IPS-18c (cell line): ENCODE measurements around the gene E4F1.
"Not testable (repeated sequence)": the region's sequence is repeated elsewhere in the genome, so short reads cannot be mapped to it uniquely, and the experiment has no call there.

Source experiments
- H3K4me3 ChIP-seq: 2 replicates; pipeline ENCODE4 v1.7.0; 2013; ENCODE audit warnings: low read depth, mild to moderate bottlenecking, low read length, moderate library complexity; ENCODE audit not compliant: insufficient read depth
- H3K9me3 ChIP-seq: one replicate; pipeline ENCODE4 v1.6.1; 2013; ENCODE audit warnings: mild to moderate bottlenecking, low read length, moderate library complexity; ENCODE audit not compliant: control insufficient read depth, insufficient read depth

The E4F1 gene

DNA sequence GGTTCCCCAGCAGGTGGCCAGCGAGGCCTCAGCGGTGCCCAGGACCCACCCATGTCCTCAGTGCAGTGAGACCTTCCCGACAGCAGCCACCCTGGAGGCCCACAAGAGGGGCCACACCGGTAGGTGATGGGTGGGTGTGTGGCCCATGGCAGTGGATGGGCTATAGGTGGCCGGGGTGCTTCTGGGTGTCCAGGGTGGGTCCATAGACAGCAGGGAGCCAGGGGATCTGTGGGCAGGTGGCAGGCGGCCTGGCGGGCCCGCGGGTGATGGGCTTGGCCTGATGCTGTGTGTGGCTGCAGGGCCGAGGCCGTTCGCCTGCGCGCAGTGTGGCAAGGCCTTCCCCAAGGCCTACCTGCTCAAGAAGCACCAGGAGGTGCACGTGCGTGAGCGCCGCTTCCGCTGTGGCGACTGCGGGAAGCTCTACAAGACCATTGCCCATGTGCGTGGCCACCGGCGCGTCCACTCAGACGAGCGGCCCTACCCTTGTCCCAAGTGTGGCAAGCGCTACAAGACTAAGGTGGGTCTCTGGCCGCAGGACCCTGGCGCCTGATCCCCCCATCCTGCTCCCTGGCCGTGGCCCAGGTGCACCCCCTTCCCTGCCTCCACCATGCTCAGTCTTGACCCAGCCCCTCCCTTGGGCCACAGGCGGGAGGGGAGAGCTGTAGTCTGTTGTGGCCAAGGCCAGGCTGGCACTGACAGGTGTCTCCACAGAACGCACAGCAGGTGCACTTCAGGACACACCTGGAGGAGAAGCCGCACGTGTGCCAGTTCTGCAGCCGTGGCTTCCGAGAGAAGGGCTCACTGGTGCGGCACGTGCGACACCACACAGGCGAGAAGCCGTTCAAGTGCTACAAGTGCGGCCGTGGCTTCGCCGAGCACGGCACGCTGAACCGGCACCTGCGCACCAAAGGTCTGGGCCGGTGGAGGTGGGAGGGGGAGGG lies 10.8 kb downstream of the E4F1 start:
- H3K9me3 ChIP-seq = no peaks in the 10 kb centered on the region
- no peak overlapping the region for H3K4me3 ChIP-seq

DNA sequence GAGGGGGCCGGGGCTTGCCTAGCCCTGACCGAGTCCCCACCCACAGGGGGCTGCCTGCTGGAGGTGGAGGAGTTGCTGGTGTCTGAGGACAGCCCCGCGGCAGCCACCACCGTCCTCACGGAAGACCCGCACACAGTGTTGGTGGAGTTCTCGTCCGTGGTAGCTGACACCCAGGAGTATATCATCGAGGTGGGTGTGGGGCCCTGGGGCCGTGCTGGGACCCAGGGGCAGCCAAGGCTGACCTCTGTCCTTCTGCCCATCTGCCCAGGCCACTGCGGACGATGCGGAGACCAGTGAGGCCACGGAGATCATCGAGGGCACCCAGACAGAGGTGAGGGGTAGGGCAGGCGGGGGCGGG lies 11.4 kb downstream of the E4F1 start:
- Histone ChIP-seq H3K4me3 (no peak overlapping the region), H3K9me3 (no peaks in the 10 kb centered on the region)

DNA sequence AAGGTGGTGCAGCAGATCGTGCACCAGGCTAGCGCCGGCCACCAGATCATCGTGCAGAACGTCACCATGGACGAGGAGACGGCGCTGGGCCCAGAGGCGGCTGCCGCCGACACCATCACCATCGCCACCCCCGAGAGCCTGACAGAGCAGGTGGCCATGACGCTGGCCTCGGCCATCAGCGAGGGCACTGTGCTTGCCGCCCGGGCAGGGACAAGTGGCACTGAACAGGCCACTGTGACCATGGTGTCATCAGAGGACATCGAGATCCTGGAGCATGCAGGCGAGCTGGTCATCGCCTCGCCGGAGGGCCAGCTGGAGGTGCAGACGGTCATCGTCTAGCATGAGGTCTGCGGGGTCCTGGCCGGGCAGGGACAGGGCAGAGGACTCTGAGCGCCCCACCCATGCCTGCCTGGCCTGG lies 11.9 kb downstream of the E4F1 start:
- Histone ChIP-seq H3K4me3 (no peak overlapping the region), H3K9me3 (no peaks in the 10 kb centered on the region)

DNA sequence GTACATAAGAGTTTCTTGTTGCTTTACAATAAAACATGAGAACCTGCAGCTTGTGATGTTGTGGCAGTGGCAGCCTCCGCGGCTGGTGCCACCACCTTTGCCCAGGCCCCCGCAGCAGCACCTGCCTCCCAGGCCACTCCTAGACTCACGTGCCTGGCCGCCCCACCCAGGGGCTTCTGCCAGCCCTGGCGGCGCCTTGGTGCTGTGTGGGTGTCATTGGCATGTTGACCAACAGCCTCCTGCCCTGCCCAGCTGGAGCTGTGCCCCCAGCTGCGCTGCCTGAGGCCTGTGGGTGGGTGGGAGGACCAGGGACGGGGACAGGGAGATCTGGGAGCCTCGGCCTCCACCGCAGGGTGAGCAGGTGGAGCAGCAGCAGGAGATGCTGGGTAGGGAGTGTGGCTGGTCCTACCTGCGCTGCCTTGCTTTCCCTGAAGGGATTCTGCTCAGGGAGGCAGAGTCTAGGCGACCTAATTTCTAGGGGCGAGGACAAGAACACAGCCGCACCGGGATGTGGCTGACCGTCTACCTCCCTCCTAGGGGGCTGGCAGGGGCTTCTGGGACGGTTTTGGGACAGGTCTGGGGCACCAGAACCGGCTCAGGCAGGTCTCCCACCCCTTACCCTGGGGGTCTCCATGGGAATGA lies 12.4 kb downstream of the E4F1 start:
- no peak overlapping the region; the same call in 1 of the 2 replicates for H3K4me3 ChIP-seq

DNA sequence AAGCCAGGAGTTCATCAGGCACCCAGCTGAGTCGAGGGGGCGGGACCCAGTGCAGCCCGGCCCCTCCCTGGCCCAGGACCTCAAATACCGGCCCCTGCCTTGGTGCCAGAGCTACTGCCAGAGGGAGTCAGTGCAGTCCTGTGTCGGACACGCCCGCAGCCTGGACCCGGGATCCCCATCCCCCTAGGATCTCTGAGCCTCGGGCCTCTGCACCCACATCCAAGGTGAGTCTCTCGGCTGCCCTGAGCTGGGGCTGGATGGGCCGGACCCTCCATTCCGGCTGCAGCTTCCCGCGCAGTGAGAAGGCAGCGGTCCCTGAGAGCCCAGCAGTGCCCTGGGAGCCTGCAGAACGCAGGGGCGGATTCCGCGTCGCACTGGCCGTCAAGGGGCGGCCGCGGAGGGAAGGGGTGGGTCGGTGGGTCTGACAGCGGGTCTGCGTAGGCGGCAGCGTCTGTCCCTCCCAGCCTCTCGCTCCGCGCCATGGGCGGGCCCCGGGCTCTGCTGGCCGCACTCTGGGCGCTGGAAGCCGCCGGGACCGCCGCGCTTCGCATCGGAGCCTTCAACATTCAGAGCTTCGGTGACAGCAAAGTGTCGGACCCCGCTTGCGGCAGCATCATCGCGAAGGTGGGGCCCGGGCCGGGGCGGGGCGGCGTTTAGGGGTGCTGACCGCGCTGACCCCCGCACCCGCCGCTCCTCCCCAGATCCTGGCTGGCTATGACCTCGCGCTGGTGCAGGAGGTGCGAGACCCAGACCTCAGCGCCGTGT lies 13.1 kb downstream of the E4F1 start, which contains the start of gene DNASE1L2:
Gene DNASE1L2, plus strand, starts transcription at position 108 of the 765 bp plus-strand sequence. Its CDS starts 373 bp downstream, at position 481.
- Histone ChIP-seq H3K4me3 (peak within 1 kb of the TSS; percentile 51), H3K9me3 (no peaks in the 10 kb centered on the region)

More for the DNA sequence above, 12.4 kb downstream of the E4F1 start:
- H3K9me3 ChIP-seq = no peaks in the 10 kb centered on the region

DNA sequence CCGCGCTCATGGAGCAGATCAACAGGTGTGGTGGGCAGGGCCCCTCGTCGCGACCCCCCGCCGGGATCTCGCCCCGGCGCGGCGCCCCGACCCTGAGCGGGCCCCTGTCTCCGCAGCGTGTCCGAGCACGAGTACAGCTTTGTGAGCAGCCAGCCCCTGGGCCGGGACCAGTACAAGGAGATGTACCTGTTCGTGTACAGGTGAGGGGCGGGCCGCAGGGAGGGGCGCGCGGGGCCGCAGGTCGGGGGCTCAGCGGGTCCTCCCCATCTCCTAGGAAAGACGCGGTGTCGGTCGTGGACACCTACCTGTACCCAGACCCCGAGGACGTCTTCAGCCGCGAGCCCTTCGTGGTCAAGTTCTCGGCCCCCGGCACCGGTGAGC lies 13.7 kb downstream of the E4F1 start:
- H3K9me3 ChIP-seq = no peaks in the 10 kb centered on the region
- H3K4me3 ChIP-seq = peak overlapping the region; percentile 51

DNA sequence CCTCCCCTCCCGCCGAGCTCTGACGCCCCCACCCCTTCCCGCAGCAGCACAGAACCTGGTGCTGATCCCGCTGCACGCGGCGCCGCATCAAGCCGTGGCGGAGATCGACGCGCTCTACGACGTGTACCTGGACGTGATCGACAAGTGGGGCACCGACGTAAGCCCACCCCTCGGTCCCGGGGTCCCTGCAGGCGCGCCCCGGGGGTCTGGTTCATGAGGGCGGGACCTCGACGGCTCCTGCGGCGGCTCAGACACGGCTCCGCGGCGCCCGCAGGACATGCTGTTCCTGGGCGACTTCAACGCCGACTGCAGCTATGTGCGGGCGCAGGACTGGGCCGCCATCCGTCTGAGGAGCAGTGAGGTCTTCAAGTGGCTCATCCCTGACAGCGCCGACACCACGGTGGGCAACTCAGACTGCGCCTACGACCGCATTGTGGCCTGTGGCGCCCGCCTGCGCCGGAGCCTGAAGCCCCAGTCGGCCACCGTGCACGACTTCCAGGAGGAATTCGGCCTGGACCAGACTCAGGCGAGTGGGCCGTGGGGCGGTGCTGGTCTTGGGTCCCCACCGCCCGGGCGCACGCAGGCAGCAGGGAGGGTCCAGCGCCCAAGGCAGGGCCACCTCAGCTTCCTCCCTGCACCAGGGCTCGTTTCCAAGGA lies 14.2 kb downstream of the E4F1 start:
- Histone ChIP-seq H3K9me3 (no peaks in the 10 kb centered on the region), H3K4me3 (peak overlapping the region; percentile 51)

DNA sequence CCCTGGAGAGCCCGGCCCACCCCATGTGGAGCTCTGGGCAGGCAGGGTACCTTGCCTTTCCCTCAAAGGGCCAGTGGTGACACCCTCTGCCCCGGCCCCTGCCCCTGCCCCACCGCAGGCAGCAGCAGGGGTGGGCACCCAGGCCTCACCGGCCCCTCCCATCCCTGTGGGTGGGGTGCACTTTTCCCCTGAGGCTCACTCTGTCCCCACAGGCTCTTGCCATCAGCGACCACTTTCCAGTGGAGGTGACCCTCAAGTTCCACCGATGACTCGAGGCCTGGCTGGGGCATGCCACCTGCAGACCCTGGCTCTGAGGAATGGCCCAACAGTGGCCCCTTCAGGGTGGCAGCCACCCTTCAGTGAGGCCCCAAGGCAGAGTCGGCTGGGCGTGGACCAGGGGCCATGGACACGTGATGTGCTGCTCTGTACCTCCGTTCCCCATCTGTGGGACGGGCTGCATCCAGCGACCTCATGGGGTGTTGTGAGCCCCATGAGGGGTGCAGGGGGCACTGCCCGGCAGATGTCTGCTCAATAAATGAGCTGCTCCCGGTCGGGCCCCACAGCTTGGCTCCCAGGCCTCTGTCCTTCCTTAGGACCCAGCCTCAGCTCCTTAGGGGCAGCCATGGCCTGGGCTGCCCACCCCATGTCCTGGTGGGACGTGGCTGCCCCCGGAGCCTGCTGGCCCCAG lies 14.9 kb downstream of the E4F1 start:
- Histone ChIP-seq H3K9me3 (no peaks in the 10 kb centered on the region), H3K4me3 (no peak overlapping the region)

DNA sequence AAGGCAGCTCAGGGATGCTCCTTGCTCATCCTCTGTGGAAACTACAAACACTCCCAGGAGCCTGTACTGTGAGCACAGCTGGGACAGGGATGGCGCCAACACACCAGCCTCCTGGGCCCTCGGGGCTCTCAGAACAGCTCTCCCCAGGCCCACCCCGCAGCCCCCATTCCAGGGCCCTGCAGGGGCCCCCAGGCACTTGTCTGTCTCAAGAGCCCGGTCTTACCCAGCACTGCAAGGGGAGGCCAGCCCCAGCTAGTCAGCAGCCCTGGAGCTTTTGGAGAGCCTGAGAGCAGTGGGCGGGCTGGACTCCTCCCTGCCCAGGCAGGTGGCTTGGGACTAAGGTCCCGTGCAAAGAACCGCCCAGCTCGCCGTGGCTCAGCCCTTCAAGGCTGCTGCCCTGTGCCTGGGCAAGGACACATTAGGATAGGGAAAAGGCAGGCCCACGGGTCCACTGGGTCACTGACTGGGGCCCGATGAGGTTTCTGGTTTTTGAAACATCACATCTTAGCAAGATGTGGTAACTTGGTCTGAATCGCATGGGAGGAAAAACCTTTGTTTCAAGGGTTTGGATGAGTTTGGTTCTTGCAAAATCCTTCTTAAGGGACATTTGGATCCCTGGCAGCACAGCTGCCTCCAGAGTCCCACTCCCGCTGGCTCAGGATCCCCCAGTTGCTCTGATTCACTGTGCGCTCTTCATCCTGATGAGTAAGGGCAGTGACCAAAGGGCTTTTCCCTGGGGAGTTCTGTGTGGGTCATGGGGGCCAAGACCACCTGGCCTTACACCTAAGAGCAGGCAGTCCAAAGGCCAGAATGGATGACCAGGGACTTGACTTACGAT lies 15.7 kb downstream of the E4F1 start:
- Histone ChIP-seq H3K9me3 (no peaks in the 10 kb centered on the region), H3K4me3 (no peak overlapping the region)

DNA sequence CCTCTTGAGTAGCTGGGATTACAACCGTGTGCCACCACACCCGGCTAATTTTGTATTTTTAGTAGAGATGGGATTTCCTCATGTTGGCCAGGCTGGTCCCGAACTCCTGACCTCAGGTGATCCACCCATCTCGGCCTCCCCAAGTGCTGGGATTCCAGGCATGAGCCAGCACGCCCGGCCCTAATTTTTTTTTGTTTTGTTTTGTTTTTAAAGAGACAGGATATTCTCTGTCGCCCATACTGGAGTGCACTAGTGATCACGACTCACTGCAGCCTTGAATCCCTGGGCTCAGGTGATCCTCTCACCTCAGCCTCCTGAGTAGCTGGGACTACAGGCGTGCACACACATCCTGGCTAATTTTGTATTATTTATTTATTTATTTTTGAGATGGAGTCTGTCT lies 16.9 kb downstream of the E4F1 start:
- H3K4me3 ChIP-seq, H3K9me3 ChIP-seq: not testable (repeated sequence)

DNA sequence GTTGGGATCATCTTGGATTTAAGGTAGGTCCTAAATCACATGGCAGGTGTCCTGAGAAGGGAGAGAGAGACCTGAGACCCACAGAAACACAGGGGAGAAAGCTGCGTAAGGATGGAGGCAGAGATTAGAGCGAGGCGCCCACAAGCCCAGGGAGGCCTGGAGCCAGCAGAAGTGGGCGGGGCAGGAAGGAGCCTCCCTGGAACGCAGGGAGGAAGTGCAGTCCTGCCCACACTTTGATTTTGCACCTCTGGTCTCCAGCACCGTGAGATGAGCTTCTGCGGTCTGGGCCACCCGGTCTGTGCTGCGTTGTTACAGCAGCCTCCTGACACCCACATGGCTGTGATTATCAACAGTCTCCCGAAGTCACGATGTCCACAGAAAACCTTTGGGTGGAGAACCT lies 19.2 kb downstream of the E4F1 start:
- Histone ChIP-seq H3K4me3 (no peak overlapping the region), H3K9me3 (no peaks in the 10 kb centered on the region)

DNA sequence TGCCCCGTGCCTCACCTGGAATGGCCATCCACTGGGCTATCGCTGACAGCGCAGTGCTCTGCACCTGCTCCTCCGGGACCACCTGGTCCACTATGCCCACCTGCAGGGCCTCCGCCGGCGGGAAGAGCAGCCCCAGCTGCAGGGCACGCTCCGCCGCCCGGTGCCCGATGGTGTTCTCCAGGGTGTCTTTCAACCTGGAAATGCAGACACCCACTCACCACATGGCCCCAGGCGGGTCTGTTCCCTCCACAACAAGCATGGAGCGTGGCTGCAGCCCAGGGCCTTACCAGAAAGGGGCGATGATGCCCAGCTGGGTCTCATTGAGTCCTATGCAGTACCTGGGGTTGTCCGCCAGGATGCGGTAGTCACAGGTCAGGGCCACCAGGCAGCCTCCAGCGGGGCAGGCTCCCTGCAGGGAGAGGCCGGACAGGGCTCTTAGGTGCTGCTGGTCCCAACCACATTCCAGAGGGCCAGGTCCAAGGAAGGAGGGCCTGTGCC lies 19.7 kb downstream of the E4F1 start:
- Histone ChIP-seq H3K4me3 (no peak overlapping the region), H3K9me3 (no peaks in the 10 kb centered on the region)

DNA sequence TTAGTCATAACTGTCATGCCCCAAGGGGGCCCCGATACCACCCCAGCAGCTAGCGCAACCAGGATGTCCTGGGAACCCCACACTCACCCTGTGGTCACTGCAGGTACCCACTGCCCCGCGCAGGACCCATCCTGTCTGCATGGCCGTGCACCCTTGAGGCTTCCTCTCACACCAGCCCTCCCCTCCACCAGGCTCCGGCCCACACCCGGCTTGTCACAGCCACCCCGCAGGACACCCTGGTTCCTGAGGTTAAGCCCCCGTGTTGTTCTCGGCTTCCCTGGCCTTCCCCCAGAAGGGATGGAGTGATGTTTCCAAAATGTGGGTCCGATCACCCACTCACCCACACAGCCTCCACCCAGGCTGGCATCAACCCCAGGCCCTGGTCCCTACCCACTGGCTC lies 20.4 kb downstream of the E4F1 start:
- no peaks in the 10 kb centered on the region for H3K9me3 ChIP-seq
- no peak overlapping the region for H3K4me3 ChIP-seq

DNA sequence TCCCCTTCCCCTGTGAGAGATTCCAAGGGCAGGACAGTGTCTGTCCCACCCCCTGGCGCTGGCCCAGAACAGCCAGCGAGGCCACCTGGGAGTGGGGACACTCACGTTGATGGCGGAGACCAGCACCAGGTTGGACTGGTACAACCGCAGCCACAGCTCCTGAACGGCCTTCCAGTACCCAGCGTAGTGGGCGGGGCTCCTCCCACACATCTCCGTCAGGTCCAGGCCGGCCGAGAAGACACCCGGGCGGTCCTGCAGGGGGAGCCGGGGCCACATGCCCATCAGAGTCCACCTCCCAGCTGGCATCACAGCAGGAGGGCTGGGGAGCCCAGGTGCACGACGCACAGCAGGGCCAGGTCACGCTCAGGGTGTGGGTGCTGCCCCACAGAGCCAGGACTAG lies 20.9 kb downstream of the E4F1 start:
- H3K4me3 ChIP-seq = no peak overlapping the region
- H3K9me3 ChIP-seq = no peaks in the 10 kb centered on the region

DNA sequence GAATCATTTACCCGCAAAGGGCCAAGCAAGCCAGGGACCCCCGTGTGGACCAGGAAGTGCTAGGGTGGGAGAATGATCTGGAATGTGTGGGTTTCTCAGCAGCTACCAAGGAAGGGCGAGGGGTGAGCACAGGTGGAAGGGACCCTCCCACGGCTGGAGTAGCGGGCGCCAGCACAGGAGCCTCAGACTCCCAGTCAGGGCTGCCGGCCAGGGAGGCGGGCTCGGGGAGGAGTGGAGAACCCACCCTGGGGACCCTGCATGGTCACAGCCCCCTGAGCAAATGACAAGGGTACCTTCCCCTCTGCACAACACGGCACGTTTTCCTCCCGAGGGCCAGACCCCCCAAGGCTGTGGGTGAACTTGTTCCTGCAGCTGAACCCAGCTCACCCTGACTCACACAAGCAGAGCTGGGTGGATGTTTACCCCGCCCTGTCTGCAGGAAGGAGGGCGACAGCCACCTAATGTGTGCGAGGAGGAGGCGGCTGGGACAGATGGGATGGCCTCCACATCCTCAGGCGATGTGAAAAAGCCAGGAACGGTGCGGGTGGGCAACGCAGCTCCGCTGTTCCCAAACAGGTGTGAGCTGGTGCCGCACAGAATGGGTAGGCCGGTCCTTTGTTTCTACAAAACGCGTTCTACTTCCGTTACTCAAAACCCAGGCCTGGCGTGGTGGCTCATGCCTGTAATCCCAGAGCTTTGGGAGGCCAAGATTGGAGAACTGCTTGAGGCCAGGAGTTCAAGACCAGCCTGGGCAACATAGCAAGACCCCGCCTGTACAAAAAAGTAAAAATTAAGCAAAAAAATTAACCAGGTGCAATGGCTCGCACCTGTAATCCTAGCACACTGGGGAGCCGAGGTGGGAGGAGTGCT lies 21.8 kb downstream of the E4F1 start:
- Histone ChIP-seq H3K4me3 (no peak overlapping the region), H3K9me3 (no peaks in the 10 kb centered on the region)
